Loucy (cell line): Measurements from ENCODE around the gene ZMYND15.
"Not testable (repeated sequence)": the region's sequence is repeated elsewhere in the genome, so short reads cannot be mapped to it uniquely, and the experiment has no call there.

ENCODE experiments used
- H2AFZ ChIP-seq: fragments of 200-600 bp; sonication (generic); 2 replicates; pipeline ENCODE4 v1.6.0; 2016; ENCODE audit warnings: antibody characterized with exemption, mild to moderate bottlenecking, low read length, moderate library complexity
- H3F3A ChIP-seq: fragments of 200-600 bp; 2 replicates; pipeline ENCODE4 v1.6.0; 2016; ENCODE audit warnings: antibody characterized with exemption, low read depth, mild to moderate bottlenecking
- H3K27me3 ChIP-seq: fragments of 200-600 bp; sonication (generic); 2 replicates; pipeline ENCODE4 v1.6.1; 2014; ENCODE audit warnings: low read length, mild to moderate bottlenecking; ENCODE audit not compliant: insufficient read depth, poor library complexity, severe bottlenecking
- H3K36me3 ChIP-seq: fragments of 200-600 bp; sonication (generic); 2 replicates; pipeline ENCODE4 v1.6.1; 2016; ENCODE audit warnings: low read length; ENCODE audit not compliant: insufficient read depth
- H3K4me1 ChIP-seq: fragments of 200-600 bp; sonication (generic); 2 replicates; pipeline ENCODE4 v1.5.1; 2014; ENCODE audit warnings: low read length, mild to moderate bottlenecking; ENCODE audit not compliant: insufficient read depth, poor library complexity, severe bottlenecking
- H3K4me2 ChIP-seq: fragments of 200-600 bp; sonication (generic); 2 replicates; pipeline ENCODE4 v1.6.0; 2014; ENCODE audit warnings: antibody characterized with exemption, low read length, low read depth, mild to moderate bottlenecking; ENCODE audit not compliant: poor library complexity, severe bottlenecking
- H3K4me3 ChIP-seq: fragments of 200-600 bp; sonication (generic); 2 replicates; pipeline ENCODE4 v1.5.1; 2014; ENCODE audit warnings: low read length, mild to moderate bottlenecking, mixed read lengths; ENCODE audit not compliant: poor library complexity, severe bottlenecking
- H3K79me2 ChIP-seq: fragments of 200-600 bp; sonication (generic); 2 replicates; pipeline ENCODE4 v1.6.1; 2014; ENCODE audit warnings: low read length; ENCODE audit not compliant: insufficient read depth
- H3K9ac ChIP-seq: fragments of 200-600 bp; sonication (generic); 2 replicates; pipeline ENCODE4 v1.6.0; 2014; ENCODE audit warnings: mild to moderate bottlenecking, low read depth, low read length, moderate library complexity; ENCODE audit not compliant: poor library complexity, severe bottlenecking
- H3K9me2 ChIP-seq: fragments of 200-600 bp; sonication (generic); replicated peaks from 2 replicates; pipeline ENCODE4 v1.6.1; 2016; ENCODE audit warnings: low read depth, low read length, mixed read lengths
- H3K9me3 ChIP-seq: fragments of 200-600 bp; sonication (generic); 2 replicates; pipeline ENCODE4 v1.6.1; 2014; ENCODE audit warnings: mild to moderate bottlenecking, antibody characterized with exemption, low read length, low read depth; ENCODE audit not compliant: insufficient read depth
- H4K20me1 ChIP-seq: fragments of 200-600 bp; sonication (generic); 2 replicates; pipeline ENCODE4 v1.6.0; 2014; ENCODE audit warnings: antibody characterized with exemption, low read length, mild to moderate bottlenecking; ENCODE audit not compliant: insufficient read depth, poor library complexity, severe bottlenecking
- EZH2phosphoT487 ChIP-seq: fragments of 200-600 bp; IDR thresholded peaks from 2 replicates; pipeline ENCODE4 v1.6.1; 2018; ENCODE audit warnings: antibody characterized with exemption, mild to moderate bottlenecking, moderate library complexity, borderline replicate concordance
- TF ChIP-seq, protein P1 (sequence below): fragments of 200-600 bp; sonication (generic); conservative IDR thresholded peaks from 2 replicates; pipeline ENCODE4 v1.5.1; 2014; ENCODE audit warnings: mild to moderate bottlenecking, antibody characterized with exemption, low read length

Gene ZMYND15

DNA sequence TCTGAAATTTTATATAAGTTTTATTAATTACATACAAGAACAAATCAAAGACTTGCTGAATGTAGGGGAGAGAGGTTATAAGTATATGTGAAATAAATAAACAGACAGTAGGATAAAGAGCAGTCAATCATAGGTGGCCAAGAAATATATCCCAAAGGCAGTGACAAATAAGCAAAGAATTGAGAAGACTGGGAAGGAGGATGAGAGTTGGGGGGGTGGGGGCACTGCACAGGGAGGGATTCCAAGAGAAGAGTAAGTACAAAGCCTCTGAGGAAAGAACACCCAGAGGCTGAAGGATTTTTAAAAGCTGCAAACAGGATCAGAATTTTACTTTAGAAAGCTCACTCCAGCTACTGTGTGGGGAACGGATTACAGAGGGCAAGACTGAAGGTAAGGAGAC is 38.5 kb upstream of the ZMYND15 start:
- Histone ChIP-seq H4K20me1 (peaks cover 32% of the 10 kb centered on the region), H3K4me2 (peak overlapping the region; percentile 100)

GRCh38 chr17:4703330-4703691 is 36.3 kb upstream of the ZMYND15 start:
- TF ChIP-seq EZH2phosphoT487: no peak
- TF ChIP-seq, protein P1, sequence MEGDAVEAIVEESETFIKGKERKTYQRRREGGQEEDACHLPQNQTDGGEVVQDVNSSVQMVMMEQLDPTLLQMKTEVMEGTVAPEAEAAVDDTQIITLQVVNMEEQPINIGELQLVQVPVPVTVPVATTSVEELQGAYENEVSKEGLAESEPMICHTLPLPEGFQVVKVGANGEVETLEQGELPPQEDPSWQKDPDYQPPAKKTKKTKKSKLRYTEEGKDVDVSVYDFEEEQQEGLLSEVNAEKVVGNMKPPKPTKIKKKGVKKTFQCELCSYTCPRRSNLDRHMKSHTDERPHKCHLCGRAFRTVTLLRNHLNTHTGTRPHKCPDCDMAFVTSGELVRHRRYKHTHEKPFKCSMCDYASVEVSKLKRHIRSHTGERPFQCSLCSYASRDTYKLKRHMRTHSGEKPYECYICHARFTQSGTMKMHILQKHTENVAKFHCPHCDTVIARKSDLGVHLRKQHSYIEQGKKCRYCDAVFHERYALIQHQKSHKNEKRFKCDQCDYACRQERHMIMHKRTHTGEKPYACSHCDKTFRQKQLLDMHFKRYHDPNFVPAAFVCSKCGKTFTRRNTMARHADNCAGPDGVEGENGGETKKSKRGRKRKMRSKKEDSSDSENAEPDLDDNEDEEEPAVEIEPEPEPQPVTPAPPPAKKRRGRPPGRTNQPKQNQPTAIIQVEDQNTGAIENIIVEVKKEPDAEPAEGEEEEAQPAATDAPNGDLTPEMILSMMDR: no peak
- Histone ChIP-seq H3K9ac (peak overlapping the region; percentile 91), H3K9me2 (no peaks in the 10 kb centered on the region), H4K20me1 (peaks cover 28% of the 10 kb centered on the region), H3K79me2 (peaks cover 70% of the 10 kb centered on the region), H3K27me3 (no peaks in the 10 kb centered on the region), H3F3A (no peaks in the 10 kb centered on the region), H3K4me3 (peak overlapping the region; percentile 98), H3K9me3 (no peaks in the 10 kb centered on the region), H2AFZ (peak overlapping the region; percentile 92; the same call in 1 of the 2 replicates), H3K4me1 (peaks cover 27% of the 10 kb centered on the region), H3K36me3 (no peaks in the 10 kb centered on the region), H3K4me2 (peak overlapping the region; percentile 100)

More for the DNA sequence above, 38.5 kb upstream of the ZMYND15 start:
- no peak overlapping the region for H2AFZ ChIP-seq
- H3K4me3 ChIP-seq: peak overlapping the region; percentile 98
- no peaks in the 10 kb centered on the region for H3K9me2 ChIP-seq
- TF ChIP-seq EZH2phosphoT487: no peak
- TF ChIP-seq, protein P1: no peak
- H3K9ac ChIP-seq: peak overlapping the region; percentile 33
- H3K9me3 ChIP-seq: no peaks in the 10 kb centered on the region
- H3K4me1 ChIP-seq: peaks cover 24% of the 10 kb centered on the region
- H3K79me2 ChIP-seq: peaks cover 92% of the 10 kb centered on the region
- H3K27me3 ChIP-seq: no peaks in the 10 kb centered on the region
- H3K36me3 ChIP-seq: no peaks in the 10 kb centered on the region; the same call in 1 of the 2 replicates
- no peaks in the 10 kb centered on the region for H3F3A ChIP-seq

- Histone ChIP-seq H3K4me1 (peaks cover 29% of the 10 kb centered on the region), H2AFZ (peak overlapping the region; percentile 92; the same call in 1 of the 2 replicates), H3K4me2 (peak overlapping the region; percentile 100), H3K79me2 (peaks cover 59% of the 10 kb centered on the region), H3K4me3 (peak overlapping the region; percentile 98), H4K20me1 (peaks cover 26% of the 10 kb centered on the region), H3K9ac (peak overlapping the region; percentile 91)
- not testable (repeated sequence) for H3K9me3 ChIP-seq, H3K9me2 ChIP-seq, H3F3A ChIP-seq, H3K36me3 ChIP-seq, H3K27me3 ChIP-seq
Observed at GRCh38 chr17:4704574-4704907, 35.1 kb upstream of the ZMYND15 start.

DNA sequence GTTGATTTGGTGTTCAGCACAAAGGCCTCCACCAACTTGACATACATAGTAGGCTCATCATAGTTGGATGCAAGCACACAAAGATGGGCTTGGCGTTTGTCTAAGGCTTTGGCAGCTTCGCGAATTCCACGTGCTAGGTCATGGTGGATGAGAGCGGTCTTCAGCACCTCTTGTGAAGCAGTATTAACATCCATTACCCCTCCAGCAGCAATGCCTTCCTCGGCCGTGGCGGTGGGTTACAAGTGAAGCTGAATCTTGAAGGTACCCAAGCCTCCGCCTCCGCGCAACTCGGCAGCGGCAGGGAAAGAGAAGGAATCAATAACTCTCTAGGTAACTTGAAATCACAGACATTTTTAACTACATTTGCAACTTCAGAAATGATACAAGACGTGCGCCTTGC is 34.6 kb upstream of the ZMYND15 start:
- Histone ChIP-seq H3K4me3 (peak overlapping the region; percentile 98), H3K4me1 (peaks cover 32% of the 10 kb centered on the region), H2AFZ (no peak overlapping the region), H3K27me3 (no peaks in the 10 kb centered on the region), H3K9ac (peak overlapping the region; percentile 91), H3K79me2 (peaks cover 54% of the 10 kb centered on the region), H3K4me2 (peak overlapping the region; percentile 100), H3F3A (peaks cover 3% of the 10 kb centered on the region; the same call in 1 of the 2 replicates), H3K9me3 (no peaks in the 10 kb centered on the region), H4K20me1 (peaks cover 26% of the 10 kb centered on the region), H3K9me2 (no peaks in the 10 kb centered on the region), H3K36me3 (no peaks in the 10 kb centered on the region)
- TF ChIP-seq, protein P1: no peak
- TF ChIP-seq EZH2phosphoT487: no peak
